ENCODE results near the gene SOX30. TPM values are rescaled to one million over a fixed set of nuclear protein-coding genes. Genes with fewer than 3 reads are reported as not detected.

SOX30 gene
- total and polyA plus RNA-seq, 2 of the 13 experiments (the other 11 are each of a cell fraction or from before 2014, with no cell fraction given), result 0.05 TPM; not detected in 1

- intact Hi-C loops (cut with micrococcal nuclease; ENCODE audit: unreplicated experiment), result no loop called here
Measured at GRCh38 chr5:157599565-157599964, 52.7 kb downstream of the SOX30 start.

More at GRCh38 chr5:157599565-157599964, 52.7 kb downstream of the SOX30 start:
- Histone ChIP-seq H3K27ac (ENCODE audit: extremely low read length, insufficient read depth, low read length) (no peak overlapping the region), H3K9me3 (ENCODE audit: low read length) (no peaks in the 10 kb centered on the region), H3K9ac (ENCODE audit: insufficient read depth, low read depth, low read length) (no peak overlapping the region), H3K36me3 (replicated peaks in 1 of 2; ENCODE audit: control insufficient read depth in 1 of 2, insufficient read depth in 2 of 2, low read length in 2 of 2) (no peaks in the 10 kb centered on the region), H4K20me1 (ENCODE audit: insufficient read depth, low read length) (no peaks in the 10 kb centered on the region), H2AFZ (ENCODE audit: low read length) (no peak overlapping the region), H3K4me2 (ENCODE audit: low read depth, low read length) (no peak overlapping the region), H3K4me3 (replicated peaks in 1 of 3; ENCODE audit: insufficient read depth in 1 of 3, low read depth in 2 of 3, low read length in 3 of 3) (no peak overlapping the region), H3K27me3 (ENCODE audit: control insufficient read depth in 1 of 2, insufficient read depth in 2 of 2, low read length in 2 of 2) (peaks cover 0 to 6% of the 10 kb centered on the region in 2 experiments; a peak in 1 of 5 replicates), H3K4me1 (ENCODE audit: insufficient read depth, low read length) (no peaks in the 10 kb centered on the region), H3K79me2 (ENCODE audit: insufficient read depth, low read length) (no peaks in the 10 kb centered on the region)
- no peak for DNase-seq (ENCODE audit: low spot score)
- TF ChIP-seq THRA (CRISPR knock-in tag; IDR thresholded peaks at IDR 0.05; ENCODE audit: borderline replicate concordance), result no peak
- no peak for TF ChIP-seq SOX13 (IDR thresholded peaks at IDR 0.05)
- TF ChIP-seq SOX13 (CRISPR knock-in tag; conservative IDR thresholded peaks at IDR 0.05 in 1 of 2, IDR thresholded peaks at IDR 0.05 in 1 of 2), result no peak
- no peak for TF ChIP-seq ZBTB34 (CRISPR knock-in tag; IDR thresholded peaks at IDR 0.05)
- in situ Hi-C loops (cut with HindIII; ENCODE audit: extremely low pct_ligation_motif_present, low pct_unique_long_range_greater_than_20kb), result no loop called here
- WGBS (ENCODE audit: low lambda C conversion rate), result 67% methylated on average over 3 of the region's 3 CpGs
- ChIA-PET CTCF (ENCODE audit: low intra/inter-chr PET ratio, low total read pairs) (no interaction called here), POLR2A (no interaction called here)
- no TSS peak for BruUV-seq (replicated peaks)
- ATAC-seq, result no peak
- FAIRE-seq, result no peak

Data from HepG2 (cell line).